ENCODE measurements around the gene KIAA0586.
"Not testable (repeated sequence)": the region's sequence is repeated elsewhere in the genome, so short reads cannot be mapped to it uniquely, and the experiment has no call there.

The KIAA0586 gene

DNA sequence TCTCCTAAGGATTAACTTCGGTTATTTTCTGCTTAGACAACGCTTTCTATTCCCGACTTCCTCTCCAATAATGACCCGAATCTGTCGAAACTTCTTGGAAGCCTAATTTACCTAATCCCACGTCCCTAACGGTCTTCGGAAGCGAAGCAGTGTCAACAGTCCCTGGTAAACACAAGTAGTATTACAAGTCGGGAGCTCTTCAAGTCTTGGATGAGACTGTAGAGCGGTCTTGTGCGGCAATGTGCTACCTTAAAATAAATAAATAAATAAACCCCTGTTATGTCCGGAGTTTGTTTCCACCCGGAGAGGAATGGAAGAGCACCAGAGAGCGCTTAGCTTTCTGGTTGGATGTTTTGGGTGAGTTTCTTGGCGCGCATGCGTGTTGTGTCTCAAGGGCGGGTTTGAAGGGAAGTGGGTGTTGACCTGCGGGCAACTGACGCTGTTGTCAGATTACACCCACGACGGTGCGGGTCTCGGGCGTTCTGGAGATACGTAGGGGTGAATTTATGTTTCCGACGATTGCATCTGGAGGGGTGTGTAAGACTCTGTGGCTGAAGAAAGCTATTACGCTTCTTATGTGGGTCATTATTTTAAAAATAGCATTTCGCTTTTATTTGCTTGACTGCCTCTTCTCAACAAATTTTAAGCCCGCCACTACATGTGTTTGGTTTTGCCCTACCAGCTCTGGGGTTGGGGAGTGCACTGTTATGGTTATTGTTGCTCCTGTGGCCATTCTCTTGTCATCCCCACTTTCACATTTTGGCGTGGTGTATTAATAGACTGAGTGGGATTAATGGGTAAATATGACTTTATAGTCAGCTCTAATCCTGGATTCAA lies at the start of gene KIAA0586, which contains the start of gene TIMM9:
Gene KIAA0586, plus strand, starts transcription at position 439 of the 837 bp plus-strand sequence. CDS start 546 bp downstream, outside the sequence.
Gene TIMM9, minus strand, starts transcription at position 251 of the 837 bp plus-strand sequence. CDS start 15,586 bp downstream, outside the sequence.
- DNase-seq (ENCODE audit: low read depth, low spot score) = peak; percentile 97

DNA sequence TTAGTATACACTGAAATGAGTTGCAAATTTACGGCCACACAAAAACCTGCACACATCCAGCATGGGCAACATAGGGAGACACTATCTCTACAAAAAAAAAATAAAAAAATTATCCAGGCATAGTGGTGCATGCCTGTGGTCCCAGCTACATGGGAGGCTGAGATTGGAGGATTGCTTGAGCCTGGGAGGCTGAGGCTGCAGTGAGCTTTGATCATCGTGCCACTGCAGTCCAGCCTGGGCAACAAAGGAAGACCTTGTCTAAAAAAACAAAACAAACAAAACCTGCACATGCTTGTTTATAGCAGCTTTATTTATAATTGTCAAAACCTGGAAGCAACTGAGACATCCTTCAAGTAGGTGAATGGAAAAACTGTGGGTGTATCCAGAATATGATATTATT lies 36.7 kb upstream of the KIAA0586 start:
- DNase-seq (ENCODE audit: low read depth, low spot score) = no peak

DNA sequence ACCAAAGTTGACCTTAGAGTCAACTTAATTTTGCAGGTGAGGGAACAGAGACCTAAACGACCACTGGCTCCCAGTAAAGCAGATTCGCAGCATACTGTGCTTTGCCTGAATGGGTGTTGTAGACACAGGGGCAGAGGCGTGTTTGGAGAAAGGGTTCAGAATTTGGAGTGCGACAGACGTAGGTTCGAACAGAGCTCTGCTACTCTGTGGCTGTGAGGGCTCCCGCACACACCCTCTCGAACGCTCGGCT lies 32.0 kb upstream of the KIAA0586 start:
- no peak for DNase-seq (ENCODE audit: low read depth, low spot score)

DNA sequence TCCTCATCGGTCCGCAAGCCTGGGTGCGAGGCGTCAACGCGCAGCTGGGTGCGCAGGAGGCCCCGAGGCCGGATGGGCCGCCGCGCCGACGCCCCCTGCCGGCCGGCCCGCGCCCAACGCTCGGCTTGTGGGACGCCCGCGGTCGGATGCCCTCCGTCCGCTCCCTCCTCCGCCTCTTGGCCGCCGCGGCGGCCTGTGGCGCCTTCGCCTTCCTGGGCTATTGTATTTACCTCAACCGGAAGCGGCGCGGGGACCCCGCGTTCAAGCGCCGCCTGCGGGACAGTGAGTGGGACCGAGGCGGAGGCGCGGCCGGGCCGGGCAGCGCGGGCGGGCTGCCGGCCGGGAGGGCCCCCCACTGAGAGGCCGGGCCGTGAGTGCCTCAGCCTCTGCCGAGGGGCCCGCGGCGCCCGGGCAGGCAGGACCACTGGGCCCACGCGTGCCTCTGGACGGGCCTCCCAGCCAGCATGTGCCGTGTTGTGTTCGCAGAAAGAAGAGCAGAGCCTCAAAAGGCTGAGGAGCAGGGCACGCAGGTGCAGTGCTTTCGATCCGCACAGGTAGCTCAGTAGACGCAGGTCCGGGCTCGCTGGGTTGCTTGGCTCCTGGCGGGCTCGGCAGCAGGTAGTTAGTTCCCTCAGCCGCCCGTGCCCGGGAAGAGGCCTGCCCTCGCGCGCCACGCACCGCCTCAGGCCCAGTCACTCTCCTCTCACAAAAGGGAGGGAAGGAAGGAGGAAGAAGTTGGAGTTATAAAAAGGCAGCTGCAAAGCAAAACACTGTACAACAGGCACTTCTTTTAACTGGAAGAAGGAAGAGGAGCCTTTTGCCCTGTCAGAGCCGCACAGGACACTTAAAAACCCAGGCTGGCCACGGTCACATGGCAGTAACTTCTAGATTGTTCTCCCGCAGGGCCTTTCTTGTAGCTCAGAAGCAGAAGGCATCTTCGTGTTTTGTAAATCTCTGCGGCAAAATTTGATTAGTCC lies 31.4 kb upstream of the KIAA0586 start, which contains the start of gene TOMM20L:
Gene TOMM20L, plus strand, starts transcription at position 119 of the 977 bp plus-strand sequence. Its CDS starts 28 bp downstream, at position 147.
- DNase-seq (ENCODE audit: low read depth, low spot score) = peak; percentile 15

DNA sequence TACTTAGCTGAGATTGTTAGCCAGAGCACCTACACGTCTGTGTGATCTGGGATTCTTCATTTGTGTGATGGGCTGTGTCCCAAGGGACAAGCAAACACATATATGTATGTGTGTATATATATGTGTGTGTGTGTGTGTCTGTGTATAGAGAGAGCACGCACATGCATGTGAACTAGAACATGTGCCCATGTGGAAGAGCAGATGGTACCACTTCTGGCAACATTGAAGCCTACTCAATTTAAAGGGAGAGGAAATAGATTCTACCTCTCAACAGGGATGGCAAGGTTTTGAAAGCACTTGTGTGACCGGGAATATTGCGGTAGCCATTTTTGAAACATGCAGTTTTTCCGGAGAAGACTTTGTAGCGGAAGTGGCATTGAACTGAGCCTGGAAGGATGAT lies 30.4 kb upstream of the KIAA0586 start:
- no peak for DNase-seq (ENCODE audit: low read depth, low spot score)

DNA sequence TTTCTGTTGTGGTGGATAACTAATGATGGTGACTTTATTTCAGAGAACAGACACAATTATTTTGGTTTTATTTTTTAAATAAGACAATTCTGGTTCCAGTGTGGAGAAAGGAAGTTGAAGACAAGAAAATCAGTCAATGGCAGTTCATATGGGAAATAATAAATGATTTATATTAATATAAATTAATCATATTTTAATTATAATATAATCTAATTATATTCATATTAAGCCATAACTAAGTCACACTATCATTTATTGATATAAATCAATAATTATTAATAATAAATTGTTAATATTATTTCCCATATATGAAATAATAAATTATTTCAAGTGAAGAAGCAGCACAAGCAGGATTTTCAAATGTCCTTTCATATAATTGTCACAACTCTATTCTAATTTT lies 29.0 kb upstream of the KIAA0586 start:
- DNase-seq (ENCODE audit: low read depth, low spot score) = no peak

DNA sequence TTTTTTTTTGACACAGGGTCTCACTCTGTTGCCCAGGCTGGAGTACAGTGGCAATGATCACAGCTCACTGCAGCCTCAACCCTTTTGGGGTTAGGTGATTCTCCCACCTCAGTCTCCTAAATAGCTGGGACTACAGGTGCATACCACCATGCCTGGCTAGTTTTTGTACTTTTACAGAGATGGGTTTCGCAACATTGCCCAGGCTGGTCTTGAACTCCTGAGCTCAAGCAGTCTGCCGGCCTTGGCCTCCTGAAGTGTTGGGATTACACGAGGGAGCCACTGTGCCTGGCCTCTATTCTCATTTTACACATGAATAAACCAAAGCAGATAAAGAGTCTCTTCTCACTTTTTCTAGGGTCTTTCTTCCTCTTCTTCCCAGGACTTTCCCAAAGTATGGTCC lies 28.6 kb upstream of the KIAA0586 start:
- DNase-seq (ENCODE audit: low read depth, low spot score) = no peak

DNA sequence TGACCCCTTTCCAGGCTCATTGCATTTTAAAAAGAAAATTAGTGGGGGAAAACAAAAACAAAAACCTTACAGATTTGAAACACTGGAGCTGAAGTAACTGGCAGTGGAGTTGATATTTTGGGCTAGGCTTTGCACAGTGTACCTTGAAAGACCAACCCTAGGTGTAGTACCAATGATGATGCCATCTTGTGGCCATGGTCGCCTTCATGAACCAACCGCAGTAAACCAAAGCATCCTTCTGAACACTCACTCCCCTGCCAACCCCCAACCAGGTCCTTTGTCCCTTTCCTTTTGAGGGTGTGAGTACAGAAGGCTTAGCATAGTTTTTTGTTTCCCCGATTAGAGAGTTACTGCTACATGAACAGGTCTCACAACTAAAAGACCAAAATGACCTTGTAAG lies 25.9 kb upstream of the KIAA0586 start:
- DNase-seq (ENCODE audit: low read depth, low spot score) = no peak

DNA sequence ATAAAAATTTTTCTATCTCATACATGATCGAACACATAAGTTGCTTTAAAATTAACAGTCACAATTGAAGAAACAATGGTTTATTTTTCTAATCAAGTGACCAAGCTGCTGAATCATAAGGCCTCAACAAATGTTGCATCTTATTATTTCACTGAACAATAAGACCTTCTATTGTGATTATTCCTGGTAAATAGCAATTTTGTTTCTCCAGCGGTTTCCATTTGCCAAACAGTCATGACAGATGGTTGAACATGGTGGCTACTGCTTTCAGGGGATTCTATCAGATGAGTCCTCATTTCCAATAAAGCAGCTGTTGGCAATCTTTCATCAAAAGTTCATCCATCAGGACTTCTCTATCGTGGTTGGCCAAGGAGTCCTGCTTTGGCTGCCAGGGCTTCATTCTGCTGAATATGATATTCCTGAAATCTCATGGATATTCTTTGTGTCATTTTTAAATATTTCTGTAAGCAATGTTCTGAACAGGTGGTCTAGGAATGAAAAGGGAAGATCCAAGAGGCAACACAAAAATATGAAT lies 18.8 kb upstream of the KIAA0586 start:
- DNase-seq (ENCODE audit: low read depth, low spot score) = no peak

DNA sequence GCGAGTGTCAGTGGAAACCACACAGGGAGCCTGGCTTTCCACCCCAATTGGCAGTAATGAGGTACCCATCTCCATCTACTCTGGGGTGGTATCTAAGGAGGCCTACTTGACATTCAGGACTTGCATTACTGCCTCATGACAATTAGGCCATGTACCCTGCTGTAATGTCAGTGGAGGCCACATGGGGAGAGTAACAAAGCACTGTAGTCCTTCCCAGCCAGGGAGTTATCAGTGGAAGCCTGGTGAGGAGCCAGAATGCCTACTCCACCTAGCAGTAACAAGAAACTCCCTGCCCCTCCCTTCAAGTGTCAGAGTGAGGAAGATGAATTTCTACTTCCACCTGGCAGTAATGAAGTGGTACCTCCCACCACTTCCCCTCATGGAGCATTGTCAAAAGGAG lies 12.7 kb upstream of the KIAA0586 start:
- no peak for DNase-seq (ENCODE audit: low read depth, low spot score)

DNA sequence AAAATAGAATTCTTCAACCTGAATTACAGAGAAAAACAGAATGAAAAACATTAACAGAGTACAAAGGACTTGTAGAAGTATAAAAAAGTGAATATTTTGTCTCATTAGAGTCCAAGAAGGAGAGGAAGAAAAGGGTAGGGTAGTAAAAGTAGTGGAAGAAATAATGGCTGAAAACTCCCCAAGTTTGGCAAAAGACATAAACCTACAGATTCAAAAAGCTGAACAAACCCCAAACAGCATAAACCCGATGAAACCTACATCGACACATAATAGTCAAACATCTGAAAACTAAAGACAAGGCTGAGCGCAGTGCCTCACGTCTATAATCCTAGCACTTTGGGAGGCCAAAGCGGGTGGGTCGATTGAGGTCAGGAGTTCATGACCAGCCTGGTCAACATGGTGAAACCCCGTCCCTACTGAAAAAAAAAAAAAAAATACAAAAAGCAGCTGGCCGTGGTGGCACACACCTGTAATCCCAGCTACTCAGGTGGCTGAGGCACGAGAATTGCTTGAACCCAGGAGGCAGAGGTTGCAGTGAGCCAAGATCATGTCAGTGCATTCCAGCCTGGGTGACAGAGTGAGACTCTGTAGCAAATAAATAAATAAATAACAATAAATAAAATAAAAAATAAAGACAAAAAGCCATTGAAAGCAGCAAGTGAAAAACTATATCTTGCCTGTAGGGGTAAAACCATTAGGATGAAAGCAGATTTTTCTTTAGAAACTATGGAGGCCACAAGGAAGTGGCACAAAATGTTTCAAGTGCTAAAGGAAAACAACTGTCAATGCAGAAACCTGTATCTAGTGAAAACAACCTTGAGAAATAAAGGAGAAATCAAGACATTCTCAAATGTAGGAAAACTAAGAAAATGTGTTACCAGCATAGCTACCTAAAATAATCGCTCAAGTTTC lies 11.6 kb upstream of the KIAA0586 start:
- DNase-seq (ENCODE audit: low read depth, low spot score) = no peak

DNA sequence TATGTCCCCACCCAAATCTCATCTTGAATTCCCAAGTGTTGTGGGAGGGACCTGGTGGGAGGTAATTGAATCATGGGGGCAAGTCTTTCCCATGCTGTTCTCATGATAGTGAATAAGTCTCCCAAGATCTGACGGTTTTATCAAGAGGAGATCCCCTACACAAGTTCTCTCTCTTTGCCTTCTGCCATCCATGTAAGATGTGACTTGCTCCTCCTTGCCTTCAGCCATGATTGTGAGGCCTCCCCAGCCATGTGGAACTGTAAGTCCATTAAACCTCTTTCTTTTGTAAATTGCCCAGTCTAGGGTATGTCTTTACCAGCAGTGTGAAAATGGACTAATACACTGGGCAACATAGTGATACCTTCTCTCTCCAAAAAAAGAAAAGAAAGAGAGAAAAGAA lies 10.6 kb upstream of the KIAA0586 start:
- DNase-seq (ENCODE audit: low read depth, low spot score) = not testable (repeated sequence)

DNA sequence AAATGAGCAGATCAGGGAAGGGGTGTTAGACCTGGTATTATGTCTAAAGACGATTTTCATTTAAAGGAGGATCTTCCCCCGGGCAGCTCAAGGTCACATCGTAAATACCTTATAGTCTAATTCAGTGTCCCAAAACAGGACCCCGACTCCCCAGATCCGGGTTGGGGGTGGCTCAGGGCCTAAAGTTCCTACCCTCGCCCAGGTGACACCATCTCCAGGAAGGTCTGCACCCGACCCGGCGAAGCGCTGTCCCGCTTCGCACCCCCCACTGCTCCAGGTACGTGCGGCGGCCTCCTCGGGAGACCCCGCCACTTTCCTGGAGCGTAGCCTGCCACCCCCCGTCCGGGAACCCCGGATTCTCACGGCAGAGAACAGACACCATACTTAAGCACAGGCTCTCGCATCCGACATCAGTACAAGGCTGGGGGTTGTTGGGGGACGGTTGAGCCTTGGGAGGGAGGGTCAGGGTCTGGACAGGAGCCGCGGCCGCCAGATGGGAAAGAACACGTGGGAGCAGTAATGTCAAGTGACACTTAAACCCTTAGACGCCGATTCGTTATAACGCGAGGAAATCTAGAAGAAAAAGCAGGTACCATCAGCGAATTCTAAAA lies 744 bp upstream of the KIAA0586 start:
- DNase-seq (ENCODE audit: low read depth, low spot score) = no peak

DNA sequence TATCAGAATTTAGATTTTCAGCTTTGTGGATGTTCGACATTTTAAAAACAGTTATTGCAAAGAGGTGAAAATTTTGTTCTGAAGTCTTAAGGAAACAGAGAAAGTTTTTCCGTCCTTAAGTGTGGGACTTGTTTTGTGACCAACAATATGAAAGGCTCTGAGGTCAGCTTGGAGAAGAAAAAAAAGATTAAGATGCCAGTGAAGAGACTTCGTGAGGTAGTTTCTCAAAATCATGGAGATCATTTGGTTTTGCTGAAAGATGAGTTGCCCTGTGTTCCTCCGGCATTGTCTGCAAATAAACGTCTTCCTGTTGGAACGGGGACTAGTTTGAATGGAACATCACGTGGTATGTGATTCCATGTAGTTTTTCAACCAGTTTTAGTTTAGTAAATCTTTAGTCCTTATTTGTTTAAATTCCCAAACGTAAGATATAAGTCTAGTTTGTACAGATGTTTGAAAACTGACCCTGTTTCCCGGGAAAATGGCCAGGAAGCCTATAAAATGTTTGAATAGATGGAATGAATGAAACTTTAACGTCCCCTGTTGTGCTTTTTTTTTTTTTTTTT lies 682 bp downstream of the KIAA0586 start:
- DNase-seq (ENCODE audit: low read depth, low spot score) = peak; percentile 33

DNA sequence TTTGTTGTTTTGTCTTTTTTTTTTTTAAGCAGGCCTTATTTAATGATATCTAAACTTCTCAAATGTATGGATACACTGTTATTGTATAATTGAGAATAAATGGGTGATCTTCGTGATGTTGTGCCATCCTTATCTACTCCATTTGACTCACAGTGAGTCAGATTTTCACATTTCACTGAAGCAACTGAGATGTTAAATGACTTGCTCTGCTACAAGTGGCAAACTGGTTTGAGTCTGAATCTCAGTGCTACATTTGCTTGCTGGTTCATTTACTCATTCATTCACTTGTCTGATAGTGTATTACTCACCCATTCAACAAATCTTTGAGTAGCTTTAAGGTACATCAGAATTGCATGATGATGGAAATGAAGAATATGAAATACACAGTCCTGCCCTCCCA lies 2.6 kb downstream of the KIAA0586 start:
- no peak for DNase-seq (ENCODE audit: low read depth, low spot score)

DNA sequence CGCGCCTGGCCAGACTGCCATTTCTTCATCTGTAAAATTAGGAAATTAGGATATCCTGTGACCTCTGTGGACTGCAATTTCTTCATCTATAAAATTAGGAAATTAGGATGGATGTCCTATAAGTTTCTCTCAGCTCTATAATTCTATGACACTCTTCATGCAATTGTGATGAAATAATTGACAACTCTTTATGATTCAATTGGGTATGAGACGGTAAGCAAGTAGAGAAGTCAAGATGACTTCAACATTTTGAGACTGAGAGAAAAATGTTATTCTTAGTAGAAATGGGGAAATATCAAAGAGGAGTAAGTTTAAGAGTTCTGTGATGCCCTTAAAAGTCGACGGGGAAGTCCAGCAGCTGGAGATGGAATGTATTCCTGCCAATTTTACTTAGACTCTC lies 12.0 kb downstream of the KIAA0586 start:
- DNase-seq (ENCODE audit: low read depth, low spot score) = no peak

DNA sequence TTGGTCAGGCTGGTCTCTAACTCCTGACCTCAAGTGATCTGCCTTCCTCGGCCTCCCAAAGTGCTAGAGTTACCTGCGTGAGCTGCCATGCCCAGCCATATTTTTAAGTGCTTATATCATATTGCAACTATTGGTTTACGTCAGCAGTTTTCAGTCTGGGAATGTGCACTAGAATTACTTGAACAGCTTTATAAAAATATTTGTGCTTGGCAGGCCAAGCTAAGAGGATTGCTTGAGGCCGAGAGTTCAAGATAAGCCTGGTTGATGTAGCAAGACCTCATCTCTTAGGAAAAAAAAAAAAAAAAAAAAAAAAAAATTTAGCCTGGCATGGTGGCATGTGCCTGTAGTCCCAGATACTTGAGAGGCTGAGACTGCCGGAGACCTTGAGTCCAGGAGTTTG lies 17.1 kb downstream of the KIAA0586 start:
- no peak for DNase-seq (ENCODE audit: low read depth, low spot score)

DNA sequence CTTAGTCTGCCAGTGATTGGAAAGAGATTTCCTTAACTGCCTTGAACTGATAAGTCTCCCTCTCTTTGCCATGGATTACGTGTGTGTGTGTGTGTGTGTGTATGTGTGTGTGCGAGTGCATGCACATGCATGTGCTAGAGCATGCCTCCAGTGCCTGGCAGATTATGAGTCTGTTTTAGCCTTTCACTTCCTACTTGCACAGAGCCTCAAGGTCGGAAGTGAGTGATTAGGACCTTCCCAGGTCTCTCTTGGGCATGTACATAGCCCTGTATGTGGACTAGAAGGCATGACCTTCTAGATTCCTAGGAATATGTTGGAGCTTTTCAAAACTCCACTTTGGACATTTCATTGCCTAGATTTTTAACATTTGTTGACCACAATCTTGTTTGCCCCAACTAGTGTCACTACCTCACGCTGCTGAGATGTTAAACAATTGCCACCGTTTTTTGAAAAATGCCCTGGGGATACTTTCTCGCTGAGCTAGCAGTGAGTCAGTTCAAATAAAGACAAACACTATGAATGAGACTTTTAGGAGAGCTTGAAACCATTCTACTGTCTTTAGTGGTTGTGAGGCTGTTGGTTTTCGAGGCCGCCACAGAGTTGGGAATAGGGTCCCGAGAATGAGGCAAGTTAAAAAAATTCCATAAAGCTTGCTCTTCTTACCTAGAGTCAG lies 28.2 kb downstream of the KIAA0586 start:
- DNase-seq (ENCODE audit: low read depth, low spot score) = no peak

DNA sequence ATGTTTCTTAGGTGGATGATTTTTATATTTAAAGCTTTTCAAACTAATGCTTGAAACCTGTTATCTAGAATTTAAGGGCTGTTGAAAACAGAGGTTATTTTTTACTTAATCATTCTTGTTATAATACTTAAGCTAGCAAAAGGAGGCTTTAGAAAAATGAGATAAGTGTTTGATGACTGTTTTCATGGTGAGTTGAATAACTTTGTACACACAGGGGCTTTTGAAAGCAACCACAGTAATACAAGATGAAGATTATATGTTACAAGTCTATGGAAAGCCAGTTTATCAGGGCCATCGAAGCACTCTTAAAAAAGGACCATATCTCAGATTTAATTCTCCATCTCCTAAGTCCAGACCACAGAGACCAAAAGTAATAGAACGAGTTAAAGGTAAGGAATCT lies 33.3 kb downstream of the KIAA0586 start:
- no peak for DNase-seq (ENCODE audit: low read depth, low spot score)

DNA sequence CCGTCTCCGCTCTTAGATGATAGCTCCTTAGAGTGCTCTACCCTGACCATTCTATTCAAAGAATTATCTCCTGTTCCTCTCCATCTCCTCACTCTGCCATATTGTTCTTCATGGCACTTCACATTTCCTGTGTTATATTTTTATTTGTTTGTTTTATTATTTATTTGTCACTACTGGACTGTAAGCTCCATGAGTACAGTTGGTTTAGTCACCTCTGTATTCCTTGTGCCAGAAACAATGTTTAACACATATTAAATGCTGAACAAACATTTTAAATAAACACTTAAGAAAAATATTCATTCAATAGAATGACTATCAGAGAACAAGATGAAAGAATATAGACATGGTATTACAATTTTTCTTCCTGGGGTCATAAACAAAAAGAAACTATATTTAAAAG lies 35.6 kb downstream of the KIAA0586 start:
- DNase-seq (ENCODE audit: low read depth, low spot score) = no peak
